ENCODE data around the gene ATAD3C. TPM values are rescaled to one million over a fixed set of nuclear protein-coding genes. Genes with fewer than 3 reads are reported as not detected.
A peak's percentile ranks its signal among the peaks of the same experiment; 100 is the strongest.
"Not testable (repeated sequence)": the region's sequence is repeated elsewhere in the genome, so short reads cannot be mapped to it uniquely, and the experiment has no call there.

ATAD3C gene
- total RNA-seq, 1 experiment from 2014 or later, result 0.05 TPM

DNA sequence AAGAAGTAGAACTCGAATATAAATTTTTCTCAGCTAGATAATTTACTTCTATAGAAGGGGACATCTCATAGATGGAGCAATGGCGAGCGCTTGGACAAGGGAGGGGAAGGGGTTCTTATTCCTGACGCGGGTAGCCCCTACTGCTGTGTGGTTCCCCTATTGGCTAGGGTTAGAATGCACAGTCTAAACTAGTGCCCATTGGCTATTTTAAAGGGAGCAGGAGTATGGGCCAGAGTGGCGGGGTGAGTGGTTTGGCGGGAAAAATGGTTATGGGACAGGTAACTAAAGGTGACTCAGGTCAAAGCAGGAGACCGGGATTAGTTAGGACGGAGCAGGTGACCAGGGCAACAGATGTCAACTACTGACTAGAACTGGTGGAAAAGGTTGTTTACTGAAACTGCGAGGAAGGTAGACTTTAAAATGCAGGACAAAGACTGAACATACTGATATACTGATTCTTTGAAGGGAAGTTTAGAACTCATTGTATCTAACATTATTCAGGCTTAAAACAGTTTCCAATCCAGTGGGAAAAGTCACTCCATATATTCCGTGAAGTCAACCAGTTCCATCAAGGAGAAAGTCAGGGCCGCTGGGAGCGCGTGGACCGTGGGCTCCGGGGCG, 61.5 kb downstream of the ATAD3C start:
- DNase-seq (ENCODE audit: low read depth, low spot score), result peak; percentile 44
- in situ Hi-C loops (cut with HindIII; ENCODE audit: low pct_unique_long_range_greater_than_20kb, low sequenced_read_pairs), result no loop called here

DNA sequence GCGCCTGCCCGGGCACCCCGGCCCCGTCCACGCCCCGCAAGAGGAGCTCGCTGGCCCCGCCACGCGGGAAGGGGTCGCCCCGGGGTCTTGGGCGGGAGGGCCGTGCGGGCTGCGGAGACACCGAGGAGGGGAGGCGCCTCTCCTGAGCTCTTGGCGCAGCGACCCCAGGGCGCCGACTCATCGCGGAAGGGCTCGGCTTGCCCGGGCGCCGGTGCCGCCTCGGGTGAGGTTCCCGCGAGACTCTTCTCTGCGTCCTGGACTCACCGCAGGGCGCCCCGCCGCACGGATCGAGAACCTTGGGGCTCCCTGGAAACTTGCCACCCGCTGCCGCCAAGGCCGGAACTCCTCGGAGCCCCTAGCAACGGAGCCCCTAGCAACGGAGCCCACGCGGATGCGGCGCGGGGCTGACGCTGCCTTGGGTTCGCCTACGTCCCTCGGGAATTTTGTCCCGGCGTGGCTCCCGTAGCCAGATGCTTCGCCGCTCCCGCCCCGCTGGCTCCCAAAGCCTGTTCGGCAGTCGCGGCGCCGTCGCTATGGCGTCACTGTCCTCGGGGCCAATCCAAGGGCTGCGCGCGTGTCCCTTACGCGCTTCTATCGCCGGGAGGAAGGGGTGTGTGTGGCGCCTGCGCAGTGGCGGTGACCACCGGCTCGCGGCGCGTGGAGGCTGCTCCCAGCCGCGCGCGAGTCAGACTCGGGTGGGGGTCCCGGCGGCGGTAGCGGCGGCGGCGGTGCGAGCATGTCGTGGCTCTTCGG, 62.2 kb downstream of the ATAD3C start, which contains the start of gene ATAD3A:
Gene ATAD3A, plus strand, starts transcription at position 630 of the 753 bp plus-strand sequence. Its CDS starts 107 bp downstream, at position 737.
- DNase-seq (ENCODE audit: low read depth, low spot score), result peak; percentile 97
- in situ Hi-C loops (cut with HindIII; ENCODE audit: low pct_unique_long_range_greater_than_20kb, low sequenced_read_pairs), result no loop called here

DNA sequence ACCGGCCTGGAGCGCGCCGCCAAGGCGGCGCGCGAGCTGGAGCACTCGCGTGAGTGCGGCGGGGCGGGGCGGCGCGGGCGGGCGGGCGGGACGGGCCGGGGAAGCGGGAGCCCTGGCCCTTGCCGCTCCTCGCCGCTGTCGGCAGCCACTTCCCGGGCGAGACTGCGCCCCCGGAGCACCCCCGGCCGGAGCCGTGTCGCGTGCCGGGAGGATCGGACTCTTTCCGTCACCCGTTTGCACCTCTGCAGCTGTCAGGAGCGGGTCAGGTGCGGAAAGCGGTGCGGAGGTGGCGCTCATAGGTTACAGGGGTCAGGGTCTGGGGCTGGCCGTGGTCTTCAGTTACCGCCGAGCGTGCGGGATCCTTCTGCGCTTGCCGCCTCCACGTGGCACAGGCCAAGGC, 62.9 kb downstream of the ATAD3C start:
- DNase-seq (ENCODE audit: low read depth, low spot score); in situ Hi-C loops (cut with HindIII; ENCODE audit: low pct_unique_long_range_greater_than_20kb, low sequenced_read_pairs): not testable (repeated sequence)

DNA sequence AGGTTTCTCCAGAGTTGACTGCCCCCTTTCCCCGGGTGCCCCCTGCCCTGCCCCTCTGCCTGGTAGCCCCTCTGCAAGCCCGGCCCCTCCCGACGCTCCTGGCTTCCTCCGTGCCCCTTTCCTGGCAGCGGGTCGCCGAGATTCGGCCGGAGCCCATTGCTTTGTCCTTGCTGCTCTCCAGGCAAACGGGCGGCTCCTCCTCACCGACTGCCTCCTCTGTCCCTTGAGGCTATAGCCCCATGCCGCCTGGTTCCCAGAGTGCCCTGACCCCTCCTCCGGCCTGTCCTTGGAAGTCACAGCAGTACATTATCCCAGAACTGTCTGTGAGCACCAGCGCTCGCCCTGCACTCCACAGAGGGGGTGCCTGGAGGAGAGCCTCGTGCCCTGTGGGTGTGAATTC, 64.2 kb downstream of the ATAD3C start:
- DNase-seq (ENCODE audit: low read depth, low spot score); in situ Hi-C loops (cut with HindIII; ENCODE audit: low pct_unique_long_range_greater_than_20kb, low sequenced_read_pairs): not testable (repeated sequence)

- in situ Hi-C loops (cut with HindIII; ENCODE audit: low pct_unique_long_range_greater_than_20kb, low sequenced_read_pairs); DNase-seq (ENCODE audit: low read depth, low spot score): not testable (repeated sequence)
These were observed 64.9 kb downstream of the ATAD3C start for GRCh38 chr1:1514376-1514775.

DNA sequence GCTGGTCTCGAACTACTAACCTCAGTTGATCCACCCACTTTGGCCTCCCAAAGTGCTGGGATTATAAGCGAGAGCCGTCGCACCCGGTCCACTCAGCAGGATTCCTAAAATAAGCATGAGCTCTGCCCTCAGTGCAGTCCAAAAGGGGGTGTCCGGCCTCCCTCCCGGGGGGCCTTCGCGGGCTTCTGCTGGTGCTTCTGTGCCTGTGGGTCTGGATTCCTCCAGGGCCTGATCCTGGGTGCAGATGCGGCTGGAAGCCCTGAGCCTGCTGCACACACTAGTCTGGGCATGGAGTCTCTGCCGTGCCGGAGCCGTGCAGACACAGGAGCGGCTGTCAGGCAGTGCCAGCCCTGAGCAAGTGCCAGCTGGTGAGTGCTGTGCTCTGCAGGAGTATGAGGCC, 67.4 kb downstream of the ATAD3C start:
- in situ Hi-C loops (cut with HindIII; ENCODE audit: low pct_unique_long_range_greater_than_20kb, low sequenced_read_pairs); DNase-seq (ENCODE audit: low read depth, low spot score): not testable (repeated sequence)

- in situ Hi-C loops (cut with HindIII; ENCODE audit: low pct_unique_long_range_greater_than_20kb, low sequenced_read_pairs), result no loop called here
These were observed 68.6 kb downstream of the ATAD3C start for GRCh38 chr1:1517973-1518620.

GRCh38 chr1:1518621-1519007, 69.1 kb downstream of the ATAD3C start:
- DNase-seq (ENCODE audit: low read depth, low spot score); in situ Hi-C loops (cut with HindIII; ENCODE audit: low pct_unique_long_range_greater_than_20kb, low sequenced_read_pairs): not testable (repeated sequence)

More at GRCh38 chr1:1517973-1518620, 68.6 kb downstream of the ATAD3C start:
- no peak for DNase-seq (ENCODE audit: low read depth, low spot score)

Other genes with a start within 250 kb of the ATAD3C start
- not detected in 2 replicates for gene TNFRSF18, start 243.1 kb upstream of the ATAD3C start, total RNA-seq (2014; rRNA removed; shearing (Covaris generic))
- not detected in 2 replicates for gene TNFRSF4, start 235.5 kb upstream of the ATAD3C start, total RNA-seq (2014; rRNA removed; shearing (Covaris generic))
- gene SDF4, start 217.7 kb upstream of the ATAD3C start, total RNA-seq (2014; rRNA removed; shearing (Covaris generic)), result 94.2 and 97.3 TPM in 2 replicates
- gene B3GALT6, start 217.5 kb upstream of the ATAD3C start, total RNA-seq (2014; rRNA removed; shearing (Covaris generic)), result 25.9 and 29.0 TPM in 2 replicates
- not detected in 2 replicates for gene C1QTNF12, start 203.0 kb upstream of the ATAD3C start, total RNA-seq (2014; rRNA removed; shearing (Covaris generic))
- gene UBE2J2, start 175.8 kb upstream of the ATAD3C start, total RNA-seq (2014; rRNA removed; shearing (Covaris generic)), result 37.8 and 41.9 TPM in 2 replicates
- gene SCNN1D, start 169.3 kb upstream of the ATAD3C start, total RNA-seq (2014; rRNA removed; shearing (Covaris generic)), result 0.71 and 1.3 TPM in 2 replicates
- gene ACAP3, start 141.8 kb upstream of the ATAD3C start, total RNA-seq (2014; rRNA removed; shearing (Covaris generic)), result 14.2 and 14.5 TPM in 2 replicates
- gene PUSL1, start 141.1 kb upstream of the ATAD3C start, total RNA-seq (2014; rRNA removed; shearing (Covaris generic)), result 9.9 and 15.5 TPM in 2 replicates
- gene INTS11, start 125.0 kb upstream of the ATAD3C start, total RNA-seq (2014; rRNA removed; shearing (Covaris generic)), result 60.1 and 63.5 TPM in 2 replicates
- gene CPTP, start 124.9 kb upstream of the ATAD3C start, total RNA-seq (2014; rRNA removed; shearing (Covaris generic)), result 19.6 and 22.2 TPM in 2 replicates
- not detected in 2 replicates for gene TAS1R3, start 118.4 kb upstream of the ATAD3C start, total RNA-seq (2014; rRNA removed; shearing (Covaris generic))
- gene DVL1, start 100.3 kb upstream of the ATAD3C start, total RNA-seq (2014; rRNA removed; shearing (Covaris generic)), result 41.4 and 42.8 TPM in 2 replicates
- 0.08 TPM in 1 of 2 replicates, not detected in the other for gene MXRA8, start 91.1 kb upstream of the ATAD3C start, total RNA-seq (2014; rRNA removed; shearing (Covaris generic))
- 136 and 146 TPM in 2 replicates for gene AURKAIP1, start 74.5 kb upstream of the ATAD3C start, total RNA-seq (2014; rRNA removed; shearing (Covaris generic))
- 67.7 and 78.7 TPM in 2 replicates for gene CCNL2, start 50.4 kb upstream of the ATAD3C start, total RNA-seq (2014; rRNA removed; shearing (Covaris generic))
- gene MRPL20, start 42.4 kb upstream of the ATAD3C start, total RNA-seq (2014; rRNA removed; shearing (Covaris generic)), result 112 and 124 TPM in 2 replicates
- gene ANKRD65, start 28.4 kb upstream of the ATAD3C start, total RNA-seq (2014; rRNA removed; shearing (Covaris generic)), result not detected in 2 replicates
- gene VWA1, start 14.0 kb upstream of the ATAD3C start, total RNA-seq (2014; rRNA removed; shearing (Covaris generic)), result 11.7 and 15.3 TPM in 2 replicates
- 31.3 and 36.3 TPM in 2 replicates for gene ATAD3B, start 22.1 kb downstream of the ATAD3C start, total RNA-seq (2014; rRNA removed; shearing (Covaris generic))
- gene ATAD3A, start 62.5 kb downstream of the ATAD3C start, total RNA-seq (2014; rRNA removed; shearing (Covaris generic)), result 32.1 and 36.5 TPM in 2 replicates
- gene TMEM240, start 90.9 kb downstream of the ATAD3C start, total RNA-seq (2014; rRNA removed; shearing (Covaris generic)), result 0.29 TPM in 1 of 2 replicates, not detected in the other
- 56.5 TPM in 2 replicates for gene SSU72, start 125.2 kb downstream of the ATAD3C start, total RNA-seq (2014; rRNA removed; shearing (Covaris generic))
- 6.6 and 7.1 TPM in 2 replicates for gene FNDC10, start 150.4 kb downstream of the ATAD3C start, total RNA-seq (2014; rRNA removed; shearing (Covaris generic))
- gene MIB2, start 165.8 kb downstream of the ATAD3C start, total RNA-seq (2014; rRNA removed; shearing (Covaris generic)), result 17.8 and 22.7 TPM in 2 replicates
- gene MMP23B, start 182.5 kb downstream of the ATAD3C start, total RNA-seq (2014; rRNA removed; shearing (Covaris generic)), result not detected in 2 replicates
- 4.4 and 6.6 TPM in 2 replicates for gene CDK11B, start 209.3 kb downstream of the ATAD3C start, total RNA-seq (2014; rRNA removed; shearing (Covaris generic))
- 7.7 and 9.0 TPM in 2 replicates for gene SLC35E2B, start 243.1 kb downstream of the ATAD3C start, total RNA-seq (2014; rRNA removed; shearing (Covaris generic))

All from SK-MEL-5 (cell line).